PC-3 (cell line): ENCODE results near the gene POU3F3. TPM values are rescaled to one million over a fixed set of nuclear protein-coding genes. Genes with fewer than 3 reads are reported as not detected.

ENCODE experiments used
- ATAC-seq: fragments of 200-7000 bp; cut with Tn5 transposase; 2 replicates; pipeline ENCODE4 v1.9.1; 2020; ENCODE audit warnings: mild to moderate bottlenecking, moderate library complexity
- BruUV-seq: library from RNA; stranded (reverse); fragments of 400-500 nt; replicated peaks from 2 replicates; lab custom pipeline; 2021; lab: Mats Ljungman, UMichigan
- CTCF ChIA-PET: fragments of 300-600 bp; sonication (Branson Sonifier 250); formaldehyde crosslinking; loops from one replicate; lab custom pipeline; 2022; ENCODE audit warnings: antibody characterized with exemption; lab: Charles Lee
- POLR2A ChIA-PET: fragments of 300-600 bp; sonication (Branson Sonifier 250); formaldehyde crosslinking; loops from one replicate; lab custom pipeline; 2022; ENCODE audit warnings: antibody characterized with exemption; ENCODE audit not compliant: unreplicated experiment; lab: Charles Lee
- DNase-seq: peaks from one replicate; pipeline ENCODE4 v3.0.0-alpha.2; 2015
- H2AFZ ChIP-seq: fragments of 300-600 bp; sonication (generic); 2 replicates; pipeline ENCODE4 v1.6.0; 2016; ENCODE audit warnings: antibody characterized with exemption, low read length
- H3F3A ChIP-seq: fragments of 300-600 bp; sonication (generic); one replicate; pipeline ENCODE4 v1.6.0; 2017; ENCODE audit warnings: antibody characterized with exemption, low read length, control low read depth, mild to moderate bottlenecking; ENCODE audit not compliant: unreplicated experiment
- H3K27ac ChIP-seq: fragments of 300-600 bp; sonication (generic); 2 replicates; pipeline ENCODE4 v1.5.1; 2016; ENCODE audit warnings: mild to moderate bottlenecking, low read length
- H3K27me3 ChIP-seq: fragments of 300-600 bp; sonication (generic); 2 replicates; pipeline ENCODE4 v1.6.1; 2016; ENCODE audit warnings: low read length, mixed read lengths
- H3K36me3 ChIP-seq: fragments of 300-600 bp; sonication (generic); 2 replicates; pipeline ENCODE4 v1.6.1; 2016; ENCODE audit warnings: low read depth, mixed run types, low read length, mixed read lengths
- H3K4me1 ChIP-seq: fragments of 300-600 bp; sonication (generic); 2 replicates; pipeline ENCODE4 v1.5.1; 2016; ENCODE audit warnings: low read length; ENCODE audit not compliant: insufficient read depth
- H3K4me2 ChIP-seq: fragments of 300-600 bp; sonication (generic); 2 replicates; pipeline ENCODE4 v1.6.0; 2016; ENCODE audit warnings: low read length
- H3K4me3 ChIP-seq: fragments of 300-600 bp; sonication (generic); 2 replicates; pipeline ENCODE4 v1.5.1; 2016; ENCODE audit warnings: mild to moderate bottlenecking, low read length, mixed read lengths
- H3K79me2 ChIP-seq: fragments of 300-600 bp; sonication (generic); 2 replicates; pipeline ENCODE4 v1.6.1; 2017; ENCODE audit warnings: low read length, mixed read lengths
- H3K9ac ChIP-seq: fragments of 300-600 bp; sonication (generic); 2 replicates; pipeline ENCODE4 v1.6.0; 2016; ENCODE audit warnings: mild to moderate bottlenecking, low read length
- H3K9me2 ChIP-seq: fragments of 300-600 bp; sonication (generic); replicated peaks from 2 replicates; pipeline ENCODE4 v1.6.1; 2016; ENCODE audit warnings: mixed run types, low read length, mixed read lengths
- H3K9me3 ChIP-seq: fragments of 300-600 bp; sonication (generic); 2 replicates; pipeline ENCODE4 v1.6.1; 2016; ENCODE audit warnings: low read length, mixed read lengths
- H4K20me1 ChIP-seq: fragments of 300-600 bp; sonication (generic); 2 replicates; pipeline ENCODE4 v1.6.1; 2016; ENCODE audit warnings: low read length, mixed read lengths
- CTCF ChIP-seq: fragments of 300-600 bp; sonication (generic); conservative IDR thresholded peaks from 2 replicates; pipeline ENCODE4 v1.5.1; 2017; ENCODE audit warnings: antibody characterized with exemption, low read depth, mild to moderate bottlenecking, low read length
- EZH2 ChIP-seq: fragments of 300-600 bp; sonication (generic); IDR thresholded peaks from one replicate; pipeline ENCODE4 v1.6.1; 2017; ENCODE audit warnings: antibody characterized with exemption, mild to moderate bottlenecking, low read length; ENCODE audit not compliant: unreplicated experiment
- EZH2phosphoT487 ChIP-seq: fragments of 300-600 bp; sonication (generic); IDR thresholded peaks from 2 replicates; pipeline ENCODE4 v1.6.1; 2018; ENCODE audit warnings: mild to moderate bottlenecking, antibody characterized with exemption, low read length, borderline replicate concordance
- intact Hi-C: fragments of 100-400 bp; cut with micrococcal nuclease; formaldehyde crosslinking; loops from 2 replicates; pipeline ENCODE4 v1.9.0; 2023
- total RNA-seq: library from RNA; depleted of rRNA; stranded (reverse); fragments of >200 nt; gene quantifications from 2 replicates; pipeline ENCODE4 v1.2.3, GENCODE V29; 2014

Gene POU3F3
- total RNA-seq, 1 experiment from 2014 or later, result not detected

- H3K4me2 ChIP-seq, result no peak overlapping the region
- no peak for ATAC-seq
These were observed 46.7 kb downstream of the POU3F3 start for GRCh38 chr2:104900608-104901007.

GRCh38 chr2:104901037-104901881 is 47.3 kb downstream of the POU3F3 start:
- no TSS peak for BruUV-seq
- ATAC-seq, result no peak
- no peak overlapping the region for H3K4me2 ChIP-seq
- intact Hi-C loops, result no loop called here
- H3K27ac ChIP-seq, result no peak overlapping the region
- no peaks in the 10 kb centered on the region for H4K20me1 ChIP-seq
- H3K4me3 ChIP-seq, result no peak overlapping the region
- POLR2A ChIA-PET, result no interaction called here
- no peak overlapping the region for H2AFZ ChIP-seq
- no peaks in the 10 kb centered on the region for H3K9me2 ChIP-seq
- no peaks in the 10 kb centered on the region for H3F3A ChIP-seq
- CTCF ChIA-PET, result no interaction called here
- no peaks in the 10 kb centered on the region for H3K4me1 ChIP-seq
- no peak for TF ChIP-seq EZH2phosphoT487
- no peak for TF ChIP-seq EZH2
- no peak for TF ChIP-seq CTCF
- DNase-seq, result no peak
- peaks cover 75% of the 10 kb centered on the region for H3K27me3 ChIP-seq
- no peaks in the 10 kb centered on the region for H3K79me2 ChIP-seq
- no peaks in the 10 kb centered on the region for H3K9me3 ChIP-seq
- H3K9ac ChIP-seq, result no peak overlapping the region
- H3K36me3 ChIP-seq, result no peaks in the 10 kb centered on the region

More at GRCh38 chr2:104900608-104901007, 46.7 kb downstream of the POU3F3 start:
- Histone ChIP-seq H2AFZ (no peak overlapping the region), H3K9ac (no peak overlapping the region), H3K27me3 (peaks cover 75% of the 10 kb centered on the region), H3K9me3 (no peaks in the 10 kb centered on the region), H3K9me2 (no peaks in the 10 kb centered on the region), H3K4me1 (no peaks in the 10 kb centered on the region), H3K36me3 (no peaks in the 10 kb centered on the region), H3K27ac (no peak overlapping the region), H4K20me1 (no peaks in the 10 kb centered on the region), H3K79me2 (no peaks in the 10 kb centered on the region), H3K4me3 (no peak overlapping the region), H3F3A (no peaks in the 10 kb centered on the region)
- DNase-seq, result no peak
- intact Hi-C loops, result no loop called here
- TF ChIP-seq EZH2phosphoT487, result no peak
- TF ChIP-seq CTCF, result no peak
- no peak for TF ChIP-seq EZH2
- POLR2A ChIA-PET, result no interaction called here
- CTCF ChIA-PET, result no interaction called here
- BruUV-seq, result no TSS peak

DNA sequence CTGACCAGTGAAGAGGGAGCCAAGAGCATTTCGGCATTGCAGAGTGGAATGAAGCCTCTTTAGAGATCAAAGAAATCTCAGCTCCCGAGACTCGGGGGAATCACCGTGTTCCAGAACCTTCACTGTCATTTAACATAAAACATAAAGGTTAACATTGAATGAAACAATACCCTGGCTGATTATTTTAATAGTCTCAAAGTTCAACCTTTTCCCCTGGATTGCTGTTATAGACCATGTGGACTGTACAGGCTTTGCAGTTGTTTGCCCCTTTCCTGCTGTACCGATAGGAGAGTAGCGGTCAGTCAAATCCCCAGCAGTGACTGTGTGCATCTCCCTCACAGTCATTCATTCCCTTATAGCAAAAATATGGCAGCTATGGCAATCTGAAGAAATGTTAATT is 48.4 kb downstream of the POU3F3 start:
- Histone ChIP-seq H3K9me3 (no peaks in the 10 kb centered on the region), H3K9ac (no peak overlapping the region), H3K79me2 (no peaks in the 10 kb centered on the region), H2AFZ (no peak overlapping the region), H3K4me3 (no peak overlapping the region), H3F3A (no peaks in the 10 kb centered on the region), H3K9me2 (no peaks in the 10 kb centered on the region), H3K27ac (no peak overlapping the region), H4K20me1 (no peaks in the 10 kb centered on the region), H3K4me1 (no peaks in the 10 kb centered on the region), H3K4me2 (no peak overlapping the region), H3K36me3 (no peaks in the 10 kb centered on the region), H3K27me3 (peaks cover 85% of the 10 kb centered on the region)
- no TSS peak for BruUV-seq
- POLR2A ChIA-PET, result no interaction called here
- no peak for TF ChIP-seq EZH2phosphoT487
- TF ChIP-seq EZH2, result no peak
- no peak for TF ChIP-seq CTCF
- CTCF ChIA-PET, result interaction anchor here (0.7 kb wide), 1 partner anchor 429 kb away, joined by 3 read pairs; no protein-coding TSS in a partner anchor
- ATAC-seq (no peak), DNase-seq (no peak)
- intact Hi-C loops, result no loop called here
